ENCODE measurements around the gene ACAA1. TPM values are rescaled to one million over a fixed set of nuclear protein-coding genes. Genes with fewer than 3 reads are reported as not detected.

ACAA1 gene
- total and polyA plus RNA-seq, 2 of the 13 experiments (the other 11 are each of a cell fraction or from before 2014, with no cell fraction given) = 60.8 to 188 TPM

GRCh38 chr3:38133557-38134405, 3.1 kb downstream of the ACAA1 start (continued):
- TF ChIP-seq ZNF609 (CRISPR knock-in tag; IDR thresholded peaks at IDR 0.05; ENCODE audit: borderline replicate concordance) (peak; percentile 90), ARNT (IDR thresholded peaks at IDR 0.05) (no peak), EHMT2 (IDR thresholded peaks at IDR 0.05; ENCODE audit: borderline replicate concordance, low read depth, low read length) (no peak), RAD21 (CRISPR knock-in tag; IDR thresholded peaks at IDR 0.05) (peak; percentile 13; the same call in 1 of the 2 replicates), SPEN (CRISPR knock-in tag; IDR thresholded peaks at IDR 0.05; ENCODE audit: low read depth) (peak; percentile 46; the same call in 1 of the 2 replicates), ZNF12 (CRISPR knock-in tag; IDR thresholded peaks at IDR 0.05) (0 out of 2 replicates have a peak, but pooled peaks have one; percentile 54), ZNF605 (CRISPR knock-in tag; IDR thresholded peaks at IDR 0.05) (no peak; the same call in 1 of the 2 replicates), E2F5 (CRISPR knock-in tag; conservative IDR thresholded peaks at IDR 0.05) (no peak), ZC3H13 (CRISPR knock-in tag; IDR thresholded peaks at IDR 0.05) (peak; percentile 68; the same call in 1 of the 2 replicates), SAP130 (CRISPR knock-in tag; IDR thresholded peaks at IDR 0.05; ENCODE audit: low read depth) (peak; percentile 97), ONECUT2 (CRISPR knock-in tag; IDR thresholded peaks at IDR 0.05) (no peak), HNF1A (IDR thresholded peaks at IDR 0.05; ENCODE audit: low read depth) (peak; percentile 67), HNF1A (CRISPR knock-in tag; IDR thresholded peaks at IDR 0.05; ENCODE audit: borderline replicate concordance) (peak; percentile 76; the same call in 1 of the 2 replicates), ISX (CRISPR knock-in tag; conservative IDR thresholded peaks at IDR 0.05) (no peak), ZNF543 (CRISPR knock-in tag; IDR thresholded peaks at IDR 0.05) (peak; percentile 81; the same call in 1 of the 2 replicates), KDM3A (CRISPR knock-in tag; IDR thresholded peaks at IDR 0.05; ENCODE audit: low read depth) (peak; percentile 90; the same call in 1 of the 2 replicates), SSRP1 (CRISPR knock-in tag; IDR thresholded peaks at IDR 0.05) (no peak; the same call in 1 of the 2 replicates), NFE2L2 (IDR thresholded peaks at IDR 0.05; ENCODE audit: low read length) (peak; percentile 46; the same call in 1 of the 2 replicates), SP2 (CRISPR knock-in tag; IDR thresholded peaks at IDR 0.05) (no peak)
- TF ChIP-seq, protein P1, sequence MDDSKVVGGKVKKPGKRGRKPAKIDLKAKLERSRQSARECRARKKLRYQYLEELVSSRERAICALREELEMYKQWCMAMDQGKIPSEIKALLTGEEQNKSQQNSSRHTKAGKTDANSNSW (CRISPR knock-in tag; IDR thresholded peaks at IDR 0.05; ENCODE audit: borderline replicate concordance) = no peak
